GM23338 (cell line): ENCODE data around the gene TMEM126B.

Experiments
- CREB1 ChIP-seq: fragments of 250-450 bp; sonication (Bioruptor Pico); IDR thresholded peaks from 2 replicates; pipeline ENCODE4 v1.5.0; 2020; ENCODE audit warnings: low read depth, mild to moderate bottlenecking, moderate library complexity
- CTCF ChIP-seq, 2 experiments: fragments of 200-600 bp in 1 of 2; sonication (generic) in 1 of 2; conservative IDR thresholded peaks; 2 replicates each; pipeline versions ENCODE4 v1.5.1 to v1.6.1; 2016 to 2017; ENCODE audit warnings: antibody characterized with exemption in 2 of 2, low read depth in 2 of 2, mild to moderate bottlenecking in 2 of 2, moderate library complexity in 1 of 2
- EZH2 ChIP-seq: fragments of 200-600 bp; sonication (generic); IDR thresholded peaks from one replicate; pipeline ENCODE4 v1.8.0; 2017; ENCODE audit warnings: antibody characterized with exemption, mild to moderate bottlenecking, low read depth; ENCODE audit not compliant: unreplicated experiment
- EZH2phosphoT487 ChIP-seq: fragments of 200-600 bp; sonication (generic); IDR thresholded peaks from one replicate; pipeline ENCODE4 v1.8.1; 2018; ENCODE audit warnings: antibody characterized with exemption; ENCODE audit not compliant: unreplicated experiment
- JUNB ChIP-seq: IDR thresholded peaks from one replicate; pipeline ENCODE4 v1.6.1; 2016; ENCODE audit warnings: antibody characterized with exemption; ENCODE audit not compliant: unreplicated experiment
- NANOG ChIP-seq: IDR thresholded peaks from 2 replicates; pipeline ENCODE4 v1.6.1; 2016; ENCODE audit warnings: antibody characterized with exemption, borderline replicate concordance
- POLR2AphosphoS5 ChIP-seq: IDR thresholded peaks from 2 replicates; pipeline ENCODE4 v1.6.1; 2016; ENCODE audit warnings: antibody characterized with exemption, low read depth
- ZNF331 ChIP-seq: fragments of 250-450 bp; sonication (Bioruptor Pico); IDR thresholded peaks from 2 replicates; pipeline ENCODE4 v1.5.0; 2020; ENCODE audit warnings: low read depth, mild to moderate bottlenecking, moderate library complexity
- TF ChIP-seq, protein P1 (sequence below): IDR thresholded peaks from one replicate; pipeline ENCODE4 v1.6.1; 2018; ENCODE audit warnings: antibody characterized with exemption; ENCODE audit not compliant: unreplicated experiment

GRCh38 chr11:85679576-85679975, 51.2 kb downstream of the TMEM126B start:
- TF ChIP-seq CTCF (conservative IDR thresholded peaks at IDR 0.05; ENCODE audit: low read depth in 2 of 2): no peak
- TF ChIP-seq, protein P1, sequence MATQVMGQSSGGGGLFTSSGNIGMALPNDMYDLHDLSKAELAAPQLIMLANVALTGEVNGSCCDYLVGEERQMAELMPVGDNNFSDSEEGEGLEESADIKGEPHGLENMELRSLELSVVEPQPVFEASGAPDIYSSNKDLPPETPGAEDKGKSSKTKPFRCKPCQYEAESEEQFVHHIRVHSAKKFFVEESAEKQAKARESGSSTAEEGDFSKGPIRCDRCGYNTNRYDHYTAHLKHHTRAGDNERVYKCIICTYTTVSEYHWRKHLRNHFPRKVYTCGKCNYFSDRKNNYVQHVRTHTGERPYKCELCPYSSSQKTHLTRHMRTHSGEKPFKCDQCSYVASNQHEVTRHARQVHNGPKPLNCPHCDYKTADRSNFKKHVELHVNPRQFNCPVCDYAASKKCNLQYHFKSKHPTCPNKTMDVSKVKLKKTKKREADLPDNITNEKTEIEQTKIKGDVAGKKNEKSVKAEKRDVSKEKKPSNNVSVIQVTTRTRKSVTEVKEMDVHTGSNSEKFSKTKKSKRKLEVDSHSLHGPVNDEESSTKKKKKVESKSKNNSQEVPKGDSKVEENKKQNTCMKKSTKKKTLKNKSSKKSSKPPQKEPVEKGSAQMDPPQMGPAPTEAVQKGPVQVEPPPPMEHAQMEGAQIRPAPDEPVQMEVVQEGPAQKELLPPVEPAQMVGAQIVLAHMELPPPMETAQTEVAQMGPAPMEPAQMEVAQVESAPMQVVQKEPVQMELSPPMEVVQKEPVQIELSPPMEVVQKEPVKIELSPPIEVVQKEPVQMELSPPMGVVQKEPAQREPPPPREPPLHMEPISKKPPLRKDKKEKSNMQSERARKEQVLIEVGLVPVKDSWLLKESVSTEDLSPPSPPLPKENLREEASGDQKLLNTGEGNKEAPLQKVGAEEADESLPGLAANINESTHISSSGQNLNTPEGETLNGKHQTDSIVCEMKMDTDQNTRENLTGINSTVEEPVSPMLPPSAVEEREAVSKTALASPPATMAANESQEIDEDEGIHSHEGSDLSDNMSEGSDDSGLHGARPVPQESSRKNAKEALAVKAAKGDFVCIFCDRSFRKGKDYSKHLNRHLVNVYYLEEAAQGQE: no peak
- no peak for TF ChIP-seq EZH2phosphoT487
- TF ChIP-seq EZH2: no peak
- TF ChIP-seq ZNF331: no peak
- TF ChIP-seq POLR2AphosphoS5: no peak
- TF ChIP-seq CREB1 (CRISPR knock-in tag): no peak
- TF ChIP-seq JUNB: no peak
- no peak for TF ChIP-seq NANOG
